IMR-90 (cell line): ENCODE results near the gene DOCK2.

Experiments used
- CTCF ChIP-seq: conservative IDR thresholded peaks from 2 replicates; pipeline ENCODE4 v1.5.1; 2012; ENCODE audit warnings: mild to moderate bottlenecking, low read depth, low read length, improper control_type of control experiment
- MAFK ChIP-seq: IDR thresholded peaks from 2 replicates; pipeline ENCODE4 v1.6.1; 2012; ENCODE audit warnings: low read depth, low read length, improper control_type of control experiment
- MAZ ChIP-seq: IDR thresholded peaks from 2 replicates; pipeline ENCODE4 v1.6.1; 2012; ENCODE audit warnings: low read depth, mild to moderate bottlenecking, low read length, improper control_type of control experiment, moderate library complexity, borderline replicate concordance
- POLR2A ChIP-seq: IDR thresholded peaks from 2 replicates; pipeline ENCODE4 v1.6.1; 2012; ENCODE audit warnings: mild to moderate bottlenecking, low read depth, low read length
- RAD21 ChIP-seq: IDR thresholded peaks from 2 replicates; pipeline ENCODE4 v1.6.1; 2012; ENCODE audit warnings: low read length, improper control_type of control experiment
- RFX5 ChIP-seq: IDR thresholded peaks from 2 replicates; pipeline ENCODE4 v1.8.0; 2012; ENCODE audit warnings: low read depth, mild to moderate bottlenecking, low read length, moderate library complexity
- SMC3 ChIP-seq: fragments of 150-350 bp; IDR thresholded peaks from 2 replicates; pipeline ENCODE4 v1.6.1; 2016; ENCODE audit warnings: low read depth, mild to moderate bottlenecking, antibody characterized with exemption, low read length, moderate library complexity

- TF ChIP-seq MAFK: no peak
- no peak for TF ChIP-seq CTCF
- TF ChIP-seq MAZ: no peak
- no peak for TF ChIP-seq RAD21
- no peak for TF ChIP-seq RFX5
- TF ChIP-seq SMC3: no peak
- TF ChIP-seq POLR2A: no peak
These were observed 560 bp downstream of the DOCK2 start for GRCh38 chr5:169637549-169638121.
